Astrocyte (in vitro differentiated cells and primary cell): Measurements from ENCODE around the gene SUCNR1. TPM values are rescaled to one million over a fixed set of nuclear protein-coding genes. Genes with fewer than 3 reads are reported as not detected.
A peak's percentile ranks its signal among the peaks of the same experiment; 100 is the strongest.

Experiments
- DNase-seq: peaks from one replicate; pipeline ENCODE4 v3.0.0-alpha.2; 2010; ENCODE audit warnings: low read depth
- FAIRE-seq: peaks from 2 replicates; lab custom pipeline; 2011; peaks lifted over from hg19 to GRCh38; lab: Jason Lieb, UNC
- H2AFZ ChIP-seq: 2 replicates; pipeline ENCODE4 v1.6.0; 2012; ENCODE audit warnings: low read depth, low read length, inconsistent platforms
- H3K27ac ChIP-seq: 2 replicates; pipeline ENCODE4 v1.5.1; 2011; ENCODE audit warnings: low read depth, low read length, inconsistent platforms
- H3K27me3 ChIP-seq: 2 replicates; pipeline ENCODE4 v1.6.0; 2011; ENCODE audit warnings: low read length, inconsistent platforms; ENCODE audit not compliant: insufficient read depth
- H3K36me3 ChIP-seq: 2 replicates; pipeline ENCODE4 v1.5.1; 2011; ENCODE audit warnings: low read length, inconsistent platforms; ENCODE audit not compliant: insufficient read depth
- H3K4me1 ChIP-seq: 2 replicates; pipeline ENCODE4 v1.5.1; 2011; ENCODE audit warnings: low read length, inconsistent platforms; ENCODE audit not compliant: insufficient read depth
- H3K4me2 ChIP-seq: 2 replicates; pipeline ENCODE4 v1.6.0; 2012; ENCODE audit warnings: low read length, inconsistent platforms
- H3K4me3 ChIP-seq: 2 replicates; pipeline ENCODE4 v1.5.1; 2011; ENCODE audit warnings: low read depth, mild to moderate bottlenecking, low read length, inconsistent platforms; ENCODE audit not compliant: insufficient read depth
- H3K79me2 ChIP-seq: 2 replicates; pipeline ENCODE4 v1.6.0; 2012; ENCODE audit warnings: mild to moderate bottlenecking, low read length, inconsistent platforms; ENCODE audit not compliant: insufficient read depth
- H3K9ac ChIP-seq: 2 replicates; pipeline ENCODE4 v1.6.0; 2012; ENCODE audit warnings: mild to moderate bottlenecking, low read length, inconsistent platforms
- H3K9me3 ChIP-seq: 2 replicates; pipeline ENCODE4 v1.5.1; 2012; ENCODE audit warnings: low read depth, mild to moderate bottlenecking, low read length, inconsistent platforms; ENCODE audit not compliant: insufficient read depth
- H4K20me1 ChIP-seq: 2 replicates; pipeline ENCODE4 v1.6.0; 2012; ENCODE audit warnings: low read length, inconsistent platforms; ENCODE audit not compliant: insufficient read depth
- H3K27ac Mint-ChIP-seq: one replicate; pipeline ENCODE4 v1.8.0; 2021; ENCODE audit warnings: mild to moderate bottlenecking, mixed read lengths; ENCODE audit not compliant: unreplicated experiment
- H3K27me3 Mint-ChIP-seq: one replicate; pipeline ENCODE4 v1.8.0; 2021; ENCODE audit warnings: low read depth, mixed read lengths; ENCODE audit not compliant: unreplicated experiment
- H3K36me3 Mint-ChIP-seq: one replicate; pipeline ENCODE4 v1.8.0; 2021; ENCODE audit warnings: low read depth, mixed read lengths; ENCODE audit not compliant: unreplicated experiment
- H3K4me1 Mint-ChIP-seq: one replicate; pipeline ENCODE4 v1.8.0; 2021; ENCODE audit warnings: low read depth, mixed read lengths; ENCODE audit not compliant: unreplicated experiment
- H3K4me3 Mint-ChIP-seq: one replicate; pipeline ENCODE4 v1.8.0; 2021; ENCODE audit warnings: mild to moderate bottlenecking, moderate library complexity, mixed read lengths; ENCODE audit not compliant: unreplicated experiment
- H3K9me3 Mint-ChIP-seq: one replicate; pipeline ENCODE4 v1.8.0; 2021; ENCODE audit warnings: mild to moderate bottlenecking, mixed read lengths; ENCODE audit not compliant: unreplicated experiment
- EZH2 ChIP-seq: IDR thresholded peaks from 2 replicates; pipeline ENCODE4 v1.6.1; 2012; ENCODE audit warnings: mild to moderate bottlenecking, low read length, inconsistent platforms; ENCODE audit not compliant: insufficient read depth
- total RNA-seq: library from RNA; stranded (reverse); gene quantifications from 2 replicates; pipeline ENCODE4 v1.2.1, GENCODE V29; 2021
- TF ChIP-seq, protein P1 (sequence below): IDR thresholded peaks from 2 replicates; pipeline ENCODE4 v1.5.1; 2011; ENCODE audit warnings: low read depth, mild to moderate bottlenecking, inconsistent platforms, low read length, moderate library complexity; ENCODE audit not compliant: insufficient read depth

Gene SUCNR1
- total RNA-seq, 1 donor from 2014 or later, result not detected

DNA sequence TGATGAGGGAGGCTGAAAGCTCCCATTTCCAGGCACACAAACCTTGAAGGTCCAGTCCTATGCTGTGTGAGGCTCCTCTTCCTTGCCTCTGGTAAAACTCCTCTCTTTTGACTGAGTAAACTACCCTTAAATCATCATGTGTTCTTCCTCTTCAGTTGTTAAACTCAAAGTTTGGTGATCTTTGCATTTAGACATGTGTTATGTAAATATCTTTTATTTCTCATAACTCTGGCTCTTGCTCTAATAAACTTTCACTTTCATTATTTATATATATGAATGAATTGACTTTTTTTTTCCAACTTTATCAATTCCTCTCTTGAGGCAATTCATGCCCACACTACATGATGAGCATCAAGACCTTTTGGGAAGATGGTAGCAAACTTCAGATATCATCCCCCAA is 26.6 kb downstream of the SUCNR1 start:
- H4K20me1 ChIP-seq, result no peaks in the 10 kb centered on the region
- Mint-ChIP-seq H3K9me3 (no peaks in the 10 kb centered on the region), H3K36me3 (peaks cover 2% of the 10 kb centered on the region), H3K4me3 (no peak overlapping the region), H3K27me3 (no peaks in the 10 kb centered on the region), H3K27ac (no peak overlapping the region), H3K4me1 (peaks cover 42% of the 10 kb centered on the region)
- H3K27me3 ChIP-seq, result no peaks in the 10 kb centered on the region
- H2AFZ ChIP-seq, result no peak overlapping the region
- no peak overlapping the region for H3K4me3 ChIP-seq
- peaks cover 36% of the 10 kb centered on the region for H3K4me1 ChIP-seq
- H3K9ac ChIP-seq, result no peak overlapping the region
- H3K27ac ChIP-seq, result no peak overlapping the region
- DNase-seq (no peak), FAIRE-seq (no peak)
- TF ChIP-seq, protein P1, sequence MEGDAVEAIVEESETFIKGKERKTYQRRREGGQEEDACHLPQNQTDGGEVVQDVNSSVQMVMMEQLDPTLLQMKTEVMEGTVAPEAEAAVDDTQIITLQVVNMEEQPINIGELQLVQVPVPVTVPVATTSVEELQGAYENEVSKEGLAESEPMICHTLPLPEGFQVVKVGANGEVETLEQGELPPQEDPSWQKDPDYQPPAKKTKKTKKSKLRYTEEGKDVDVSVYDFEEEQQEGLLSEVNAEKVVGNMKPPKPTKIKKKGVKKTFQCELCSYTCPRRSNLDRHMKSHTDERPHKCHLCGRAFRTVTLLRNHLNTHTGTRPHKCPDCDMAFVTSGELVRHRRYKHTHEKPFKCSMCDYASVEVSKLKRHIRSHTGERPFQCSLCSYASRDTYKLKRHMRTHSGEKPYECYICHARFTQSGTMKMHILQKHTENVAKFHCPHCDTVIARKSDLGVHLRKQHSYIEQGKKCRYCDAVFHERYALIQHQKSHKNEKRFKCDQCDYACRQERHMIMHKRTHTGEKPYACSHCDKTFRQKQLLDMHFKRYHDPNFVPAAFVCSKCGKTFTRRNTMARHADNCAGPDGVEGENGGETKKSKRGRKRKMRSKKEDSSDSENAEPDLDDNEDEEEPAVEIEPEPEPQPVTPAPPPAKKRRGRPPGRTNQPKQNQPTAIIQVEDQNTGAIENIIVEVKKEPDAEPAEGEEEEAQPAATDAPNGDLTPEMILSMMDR, result no peak
- TF ChIP-seq EZH2, result no peak
- H3K36me3 ChIP-seq, result no peaks in the 10 kb centered on the region
- H3K9me3 ChIP-seq, result no peaks in the 10 kb centered on the region
- no peak overlapping the region for H3K4me2 ChIP-seq
- no peaks in the 10 kb centered on the region for H3K79me2 ChIP-seq

GRCh38 chr3:151900460-151900859 is 27.0 kb downstream of the SUCNR1 start:
- TF ChIP-seq EZH2, result no peak
- TF ChIP-seq, protein P1, result no peak
- FAIRE-seq (no peak), DNase-seq (peak; percentile 59)
- no peak overlapping the region for H3K9ac ChIP-seq
- Mint-ChIP-seq H3K4me1 (peaks cover 40% of the 10 kb centered on the region), H3K9me3 (no peaks in the 10 kb centered on the region), H3K27me3 (no peaks in the 10 kb centered on the region), H3K27ac (no peak overlapping the region), H3K4me3 (no peak overlapping the region), H3K36me3 (peaks cover 2% of the 10 kb centered on the region)
- no peaks in the 10 kb centered on the region for H3K79me2 ChIP-seq
- H4K20me1 ChIP-seq, result no peaks in the 10 kb centered on the region
- H3K4me1 ChIP-seq, result peaks cover 36% of the 10 kb centered on the region
- H3K4me2 ChIP-seq, result peak overlapping the region; percentile 46
- H3K4me3 ChIP-seq, result no peak overlapping the region
- no peaks in the 10 kb centered on the region for H3K36me3 ChIP-seq
- H3K9me3 ChIP-seq, result no peaks in the 10 kb centered on the region
- H3K27me3 ChIP-seq, result no peaks in the 10 kb centered on the region
- H3K27ac ChIP-seq, result no peak overlapping the region
- no peak overlapping the region for H2AFZ ChIP-seq

- Histone ChIP-seq H3K9ac (no peak overlapping the region), H3K36me3 (no peaks in the 10 kb centered on the region), H3K4me2 (peak overlapping the region; percentile 46), H2AFZ (no peak overlapping the region), H3K79me2 (no peaks in the 10 kb centered on the region), H4K20me1 (no peaks in the 10 kb centered on the region), H3K9me3 (no peaks in the 10 kb centered on the region), H3K27ac (no peak overlapping the region), H3K27me3 (no peaks in the 10 kb centered on the region), H3K4me1 (peaks cover 36% of the 10 kb centered on the region), H3K4me3 (no peak overlapping the region)
- FAIRE-seq (no peak), DNase-seq (peak; percentile 61)
- no peak for TF ChIP-seq EZH2
- TF ChIP-seq, protein P1, result no peak
- Mint-ChIP-seq H3K4me1 (peaks cover 36% of the 10 kb centered on the region), H3K9me3 (no peaks in the 10 kb centered on the region), H3K27me3 (no peaks in the 10 kb centered on the region), H3K36me3 (peaks cover 2% of the 10 kb centered on the region), H3K27ac (no peak overlapping the region), H3K4me3 (no peak overlapping the region)
These were observed 27.6 kb downstream of the SUCNR1 start for GRCh38 chr3:151900884-151901643.
